Stimulated activated CD4-positive, alpha-beta T cell treated with anti-CD3 and anti-CD28 coated beads, Interleukin-12 subunit alpha, Interleukin-12 subunit beta, amount 100 ng/mL, for 4 hours (primary cell): Measurements from ENCODE around the gene REP15.
"Not testable (repeated sequence)": the region's sequence is repeated elsewhere in the genome, so short reads cannot be mapped to it uniquely, and the experiment has no call there.

Experiments used
- DNase-seq: peaks from one replicate; pipeline ENCODE4 v3.0.0-alpha.2; 2020

Gene REP15

GRCh38 chr12:27696293-27696652, at the start of gene REP15:
TSS of gene REP15 (plus strand) at chr12:27696447. CDS start at chr12:27696563, 116 bp downstream.
- DNase-seq: no peak

GRCh38 chr12:27650011-27650410, 46.2 kb upstream of the REP15 start:
- DNase-seq: no peak

GRCh38 chr12:27651201-27651600, 45.0 kb upstream of the REP15 start:
- no peak for DNase-seq

GRCh38 chr12:27652174-27652763, 44.0 kb upstream of the REP15 start:
- no peak for DNase-seq

GRCh38 chr12:27653661-27654060, 42.6 kb upstream of the REP15 start:
- DNase-seq: no peak

GRCh38 chr12:27655476-27655875, 40.8 kb upstream of the REP15 start:
- not testable (repeated sequence) for DNase-seq

GRCh38 chr12:27657296-27657695, 39.0 kb upstream of the REP15 start:
- no peak for DNase-seq

GRCh38 chr12:27665704-27666103, 30.5 kb upstream of the REP15 start:
- no peak for DNase-seq

- no peak for DNase-seq
Observed at GRCh38 chr12:27666510-27666909, 29.7 kb upstream of the REP15 start.

GRCh38 chr12:27667540-27667939, 28.7 kb upstream of the REP15 start:
- DNase-seq: no peak

GRCh38 chr12:27672051-27672450, 24.2 kb upstream of the REP15 start:
- DNase-seq: no peak

- no peak for DNase-seq
Observed at GRCh38 chr12:27672643-27673042, 23.6 kb upstream of the REP15 start.

- DNase-seq: no peak
Observed at GRCh38 chr12:27673101-27673718, 23.0 kb upstream of the REP15 start.

GRCh38 chr12:27674989-27675388, 21.3 kb upstream of the REP15 start:
- DNase-seq: no peak

GRCh38 chr12:27680619-27681018, 15.6 kb upstream of the REP15 start:
- no peak for DNase-seq

GRCh38 chr12:27682534-27682933, 13.7 kb upstream of the REP15 start:
- DNase-seq: no peak

- DNase-seq: no peak
Observed at GRCh38 chr12:27685274-27685673, 11.0 kb upstream of the REP15 start.

- no peak for DNase-seq
Observed at GRCh38 chr12:27686147-27686546, 10.1 kb upstream of the REP15 start.

- no peak for DNase-seq
Observed at GRCh38 chr12:27688671-27689070, 7.6 kb upstream of the REP15 start.

GRCh38 chr12:27689558-27690180, 6.6 kb upstream of the REP15 start:
- no peak for DNase-seq

GRCh38 chr12:27693403-27693802, 2.8 kb upstream of the REP15 start:
- no peak for DNase-seq

GRCh38 chr12:27695556-27696292, 523 bp upstream of the REP15 start:
- no peak for DNase-seq

- DNase-seq: no peak
Observed at GRCh38 chr12:27696864-27697564, 767 bp downstream of the REP15 start.
